ENCODE data around the gene USP48.

- TF ChIP-seq CREB1 (IDR thresholded peaks at IDR 0.05; ENCODE audit: low read depth) (no peak), YY1 (IDR thresholded peaks at IDR 0.05; ENCODE audit: low read depth) (no peak), MAX (IDR thresholded peaks at IDR 0.05) (no peak), CEBPB (IDR thresholded peaks at IDR 0.05) (no peak), TCF12 (IDR thresholded peaks at IDR 0.05; ENCODE audit: low read depth) (no peak), REST (IDR thresholded peaks at IDR 0.05; ENCODE audit: low read depth) (no peak), USF1 (IDR thresholded peaks at IDR 0.05) (no peak), TAF1 (IDR thresholded peaks at IDR 0.05; ENCODE audit: low read depth) (no peak)
Measured at GRCh38 chr1:21822349-21822748, 39.4 kb upstream of the USP48 start.

All from Ishikawa (cell line).